A549 (cell line): ENCODE data around the gene UVRAG. TPM values are rescaled to one million over a fixed set of nuclear protein-coding genes. Genes with fewer than 3 reads are reported as not detected.

Experiments used
- ATAC-seq, 2 experiments: fragments of 200-7000 bp in 1 of 2; fragments of >200 bp in 1 of 2; cut with Nextera tagmentation in 1 of 2; cut with Tn5 transposase in 1 of 2; 3 replicates each; pipeline versions ENCODE4 v1.8.0 to v1.9.1; 2018 to 2020; ENCODE audit warnings: mild to moderate bottlenecking in 1 of 2, moderate library complexity in 1 of 2
- CTCF ChIA-PET: fragments of 300-600 bp; sonication (Branson Sonifier 250); formaldehyde crosslinking; extraction: SDS; loops from one replicate; lab custom pipeline; 2021; ENCODE audit warnings: antibody characterized with exemption, inconsistent platforms; lab: Yijun Ruan, JAX
- POLR2A ChIA-PET: fragments of 350-600 bp; formaldehyde crosslinking; extraction: SDS; loops from one replicate; lab custom pipeline; 2021; ENCODE audit warnings: antibody characterized with exemption, inconsistent platforms; lab: Yijun Ruan, JAX
- DNase-seq, 2 experiments: peaks; one replicate each; pipeline versions ENCODE4 v3.0.0 to v3.0.0-alpha.2; 2011 to 2016; ENCODE audit warnings: low read depth in 1 of 2, low spot score in 1 of 2
- FAIRE-seq: peaks from 2 replicates; lab custom pipeline; 2011; peaks lifted over from hg19 to GRCh38; lab: Jason Lieb, UNC
- H3K27ac ChIP-seq, 2 experiments: fragments of >200 bp; sonication (Bioruptor Twin); formaldehyde crosslinking; 3 replicates each; pipeline ENCODE4 v1.5.1; 2016 to 2017
- H3K4me1 ChIP-seq: fragments of >200 bp; sonication (Bioruptor Twin); formaldehyde crosslinking; 3 replicates; pipeline ENCODE4 v1.6.1; 2016
- H3K4me2 ChIP-seq: fragments of >200 bp; sonication (Bioruptor Twin); formaldehyde crosslinking; 3 replicates; pipeline ENCODE4 v1.6.1; 2016
- H3K4me3 ChIP-seq: fragments of >200 bp; sonication (Bioruptor Twin); formaldehyde crosslinking; 3 replicates; pipeline ENCODE4 v1.5.1; 2016
- H3K9me3 ChIP-seq: fragments of >200 bp; sonication (Bioruptor Twin); formaldehyde crosslinking; 3 replicates; pipeline ENCODE4 v1.6.1; 2016
- BHLHE40 ChIP-seq: IDR thresholded peaks from 2 replicates; pipeline ENCODE4 v1.6.1; 2012; ENCODE audit warnings: low read depth, low read length, inconsistent platforms
- CBX2 ChIP-seq: fragments of 200-600 bp; sonication (generic); IDR thresholded peaks from 2 replicates; pipeline ENCODE4 v1.6.1; 2016; ENCODE audit warnings: low read depth, mild to moderate bottlenecking, borderline replicate concordance
- CEBPB ChIP-seq, 2 experiments: fragments of >200 bp in 1 of 2; sonication (Bioruptor Twin) in 1 of 2; formaldehyde crosslinking in 1 of 2; IDR thresholded peaks; 2 replicates each; pipeline ENCODE4 v1.6.1; 2012 to 2016
- CTCF ChIP-seq: fragments of >200 bp; sonication (Bioruptor Twin); formaldehyde crosslinking; IDR thresholded peaks from 3 replicates; pipeline ENCODE4 v1.5.1; 2016
- EHF ChIP-seq: fragments of 250-450 bp; sonication (Bioruptor Pico); IDR thresholded peaks from 2 replicates; pipeline ENCODE4 v1.5.0; 2020; ENCODE audit warnings: mild to moderate bottlenecking
- EHMT2 ChIP-seq: fragments of 200-600 bp; sonication (generic); IDR thresholded peaks from 2 replicates; pipeline ENCODE4 v1.6.1; 2016; ENCODE audit warnings: antibody characterized with exemption, low read depth, mild to moderate bottlenecking, moderate library complexity
- ELK1 ChIP-seq: fragments of 150-350 bp; IDR thresholded peaks from 2 replicates; pipeline ENCODE4 v1.6.1; 2014; ENCODE audit warnings: low read depth, mild to moderate bottlenecking, low read length
- EP300 ChIP-seq, 2 experiments: fragments of >200 bp; sonication (Bioruptor Twin); formaldehyde crosslinking; IDR thresholded peaks; 2 replicates in 1 of 2; 3 replicates in 1 of 2; pipeline ENCODE4 v1.6.1; 2016 to 2017
- ESRRA ChIP-seq: fragments of 150-350 bp; IDR thresholded peaks from 2 replicates; pipeline ENCODE4 v1.6.1; 2014; ENCODE audit warnings: mild to moderate bottlenecking, low read length, borderline replicate concordance
- FOSL2 ChIP-seq, 2 experiments: fragments of 450-650 bp in 1 of 2; fragments of >200 bp in 1 of 2; sonication (Bioruptor Twin) in 1 of 2; formaldehyde crosslinking; IDR thresholded peaks; 2 replicates each; pipeline versions ENCODE4 v1.5.0 to v1.6.1; 2016 to 2020; ENCODE audit warnings: mild to moderate bottlenecking in 1 of 2, moderate library complexity in 1 of 2
- GATA3 ChIP-seq: IDR thresholded peaks from 2 replicates; pipeline ENCODE4 v1.6.1; 2012; ENCODE audit warnings: borderline replicate concordance
- HDAC2 ChIP-seq: fragments of 200-600 bp; sonication (generic); IDR thresholded peaks from 2 replicates; pipeline ENCODE4 v1.6.1; 2016
- KDM1A ChIP-seq: fragments of 200-600 bp; sonication (generic); IDR thresholded peaks from 2 replicates; pipeline ENCODE4 v1.6.1; 2016; ENCODE audit warnings: low read depth, mild to moderate bottlenecking
- KDM5A ChIP-seq: fragments of 200-600 bp; sonication (generic); IDR thresholded peaks from 2 replicates; pipeline ENCODE4 v1.6.1; 2016; ENCODE audit warnings: antibody characterized with exemption, mild to moderate bottlenecking
- MAFK ChIP-seq: fragments of 450-650 bp; IDR thresholded peaks from 2 replicates; pipeline ENCODE4 v1.6.1; 2014; ENCODE audit not compliant: partially characterized antibody
- MAZ ChIP-seq: fragments of 150-350 bp; IDR thresholded peaks from 2 replicates; pipeline ENCODE4 v1.6.1; 2014; ENCODE audit warnings: antibody characterized with exemption, low read depth, low read length, borderline replicate concordance
- MYC ChIP-seq: IDR thresholded peaks from 2 replicates; pipeline ENCODE4 v1.6.1; 2012; ENCODE audit warnings: mild to moderate bottlenecking, inconsistent platforms, low read length, improper control_type of control experiment, borderline replicate concordance
- NR3C1 ChIP-seq: fragments of >200 bp; sonication (Bioruptor Twin); formaldehyde crosslinking; IDR thresholded peaks from 3 replicates; pipeline ENCODE4 v1.6.1; 2017
- PHF8 ChIP-seq: fragments of 200-600 bp; sonication (generic); IDR thresholded peaks from 2 replicates; pipeline ENCODE4 v1.6.1; 2016; ENCODE audit warnings: low read depth, mild to moderate bottlenecking, antibody characterized with exemption, moderate library complexity, borderline replicate concordance
- POLR2AphosphoS2 ChIP-seq: conservative IDR thresholded peaks from 2 replicates; pipeline ENCODE4 v1.6.1; 2012; ENCODE audit warnings: low read length, improper control_type of control experiment, inconsistent platforms
- RAD21 ChIP-seq, 2 experiments: fragments of >200 bp in 1 of 2; sonication (Bioruptor Twin) in 1 of 2; formaldehyde crosslinking in 1 of 2; IDR thresholded peaks in 1 of 2; conservative IDR thresholded peaks in 1 of 2; 2 replicates in 1 of 2; 3 replicates in 1 of 2; pipeline ENCODE4 v1.6.1; 2012 to 2018; ENCODE audit warnings: inconsistent platforms in 1 of 2
- RARB ChIP-seq: fragments of 250-450 bp; sonication (Bioruptor Pico); IDR thresholded peaks from 2 replicates; pipeline ENCODE4 v1.8.0; 2021; ENCODE audit warnings: mild to moderate bottlenecking, moderate library complexity
- RCOR1 ChIP-seq: fragments of 150-350 bp; IDR thresholded peaks from 2 replicates; pipeline ENCODE4 v1.6.1; 2014; ENCODE audit warnings: antibody characterized with exemption, low read length, low read depth
- RFX5 ChIP-seq: fragments of 450-650 bp; IDR thresholded peaks from 2 replicates; pipeline ENCODE4 v1.7.1; 2014; ENCODE audit warnings: antibody characterized with exemption, mild to moderate bottlenecking, moderate library complexity
- SMC3 ChIP-seq: fragments of >200 bp; sonication (Bioruptor Twin); formaldehyde crosslinking; IDR thresholded peaks from 3 replicates; pipeline ENCODE4 v1.6.1; 2018; ENCODE audit warnings: inconsistent platforms
- SREBF2 ChIP-seq: fragments of 450-650 bp; IDR thresholded peaks from 2 replicates; pipeline ENCODE4 v1.6.1; 2014; ENCODE audit warnings: mild to moderate bottlenecking, moderate library complexity
- TP53 ChIP-seq: fragments of 250-450 bp; sonication (Bioruptor Pico); IDR thresholded peaks from 2 replicates; pipeline ENCODE4 v1.5.0; 2021; ENCODE audit warnings: mild to moderate bottlenecking, moderate library complexity
- USF2 ChIP-seq: fragments of 450-650 bp; IDR thresholded peaks from 2 replicates; pipeline ENCODE4 v1.6.1; 2014; ENCODE audit warnings: antibody characterized with exemption
- ZSCAN20 ChIP-seq: fragments of 250-450 bp; sonication (Bioruptor Pico); IDR thresholded peaks from 2 replicates; pipeline ENCODE4 v1.8.0; 2022; ENCODE audit warnings: mild to moderate bottlenecking, moderate library complexity
- WGBS: methylation state at CpG from one replicate; pipeline ENCODE4 v1.1.6; 2017; ENCODE audit errors: missing lambda C conversion rate; 5-methylcytosine and 5-hydroxymethylcytosine counted together
- polyA plus RNA-seq, 4 experiments: library from polyadenylated mRNA; depleted of rRNA in 3 of 4; stranded (reverse); fragments of >200 nt; fragmentation: RNase III in 1 of 4; extraction: RNeasy Plus Mini Kit Qiagen cat#74134 plus additional on column Dnase treatment in 1 of 4; gene quantifications; 2 replicates in 3 of 4; 3 replicates in 1 of 4; pipeline ENCODE4 v1.2.3, GENCODE V29; 2011 to 2017
- TF ChIP-seq, protein P1 (sequence below): IDR thresholded peaks from 2 replicates; pipeline ENCODE4 v1.6.1; 2012
- TF ChIP-seq, protein P2 (sequence below): fragments of 250-450 bp; sonication (Bioruptor Pico); IDR thresholded peaks from 2 replicates; pipeline ENCODE4 v1.5.0; 2021; ENCODE audit warnings: mild to moderate bottlenecking, moderate library complexity, borderline replicate concordance

UVRAG gene
- polyA plus RNA-seq, 2 of the 4 experiments (the other 2 are of a cell fraction): 6.1 to 14.1 TPM

- no peak overlapping the region for H3K27ac ChIP-seq
- no peaks in the 10 kb centered on the region for H3K4me1 ChIP-seq
- H3K4me2 ChIP-seq: no peak overlapping the region
- TF ChIP-seq KDM5A: no peak
- peak; percentile 81 for TF ChIP-seq CTCF
- no peak for TF ChIP-seq USF2
- TF ChIP-seq FOSL2 (IDR thresholded peaks at IDR 0.05): no peak
- no peak for TF ChIP-seq FOSL2 (CRISPR knock-in tag; IDR thresholded peaks at IDR 0.05)
- TF ChIP-seq MYC: no peak
- TF ChIP-seq HDAC2: no peak
- TF ChIP-seq, protein P1, sequence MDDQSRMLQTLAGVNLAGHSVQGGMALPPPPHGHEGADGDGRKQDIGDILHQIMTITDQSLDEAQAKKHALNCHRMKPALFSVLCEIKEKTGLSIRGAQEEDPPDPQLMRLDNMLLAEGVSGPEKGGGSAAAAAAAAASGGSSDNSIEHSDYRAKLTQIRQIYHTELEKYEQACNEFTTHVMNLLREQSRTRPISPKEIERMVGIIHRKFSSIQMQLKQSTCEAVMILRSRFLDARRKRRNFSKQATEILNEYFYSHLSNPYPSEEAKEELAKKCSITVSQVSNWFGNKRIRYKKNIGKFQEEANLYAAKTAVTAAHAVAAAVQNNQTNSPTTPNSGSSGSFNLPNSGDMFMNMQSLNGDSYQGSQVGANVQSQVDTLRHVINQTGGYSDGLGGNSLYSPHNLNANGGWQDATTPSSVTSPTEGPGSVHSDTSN: no peak
- TF ChIP-seq NR3C1: no peak
- TF ChIP-seq SREBF2: no peak
- no peak for TF ChIP-seq EHMT2
- TF ChIP-seq RARB (CRISPR knock-in tag): no peak
- no peak for TF ChIP-seq EHF (CRISPR knock-in tag)
- peak; percentile 89 for TF ChIP-seq SMC3
- TF ChIP-seq EP300 (IDR thresholded peaks at IDR 0.05): no peak
- no peak for TF ChIP-seq CBX2
- no peak for TF ChIP-seq BHLHE40
- TF ChIP-seq GATA3: no peak
- TF ChIP-seq RAD21 (conservative IDR thresholded peaks at IDR 0.05 in 1 of 2, IDR thresholded peaks at IDR 0.05 in 1 of 2): peak; percentile 87 to 91
- no peak for TF ChIP-seq MAFK
- peak; percentile 25 to 41 for DNase-seq
- H3K9me3 ChIP-seq: no peaks in the 10 kb centered on the region
- ChIA-PET CTCF (interaction anchor here (0.5 to 15.5 kb wide), 51 partner anchors 10 to 465 kb away, joined by 3 to 187 read pairs (median 3); partner anchors contain the start of gene WNT11), POLR2A (interaction anchor here (1.3 kb wide), 1 partner anchor 256 kb away, joined by 3 read pairs; no protein-coding TSS in a partner anchor)
- ATAC-seq: peak; percentile 50; a peak in 4 of 6 replicates
- WGBS: 24% methylated on average over 4 of the region's 4 CpGs
- no peak overlapping the region for H3K4me3 ChIP-seq
- no peak for FAIRE-seq
Observed at GRCh38 chr11:75896843-75897419, 81.9 kb downstream of the UVRAG start.

GRCh38 chr11:75898871-75899270, 83.9 kb downstream of the UVRAG start:
- WGBS: 94% methylated on average over 2 of the region's 2 CpGs
- no peaks in the 10 kb centered on the region for H3K9me3 ChIP-seq
- ATAC-seq (no peak), FAIRE-seq (no peak), DNase-seq (no peak)
- no peak overlapping the region for H3K27ac ChIP-seq
- ChIA-PET POLR2A (no interaction called here), CTCF (interaction anchor here (0.6 to 15.5 kb wide), 8 partner anchors 9 to 420 kb away, joined by 3 to 187 read pairs (median 12); no protein-coding TSS in a partner anchor)
- no peak overlapping the region for H3K4me2 ChIP-seq
- TF ChIP-seq RFX5: no peak
- TF ChIP-seq ZSCAN20 (CRISPR knock-in tag): no peak
- no peak for TF ChIP-seq CBX2
- no peak for TF ChIP-seq RARB (CRISPR knock-in tag)
- no peak for TF ChIP-seq HDAC2
- TF ChIP-seq POLR2AphosphoS2: no peak
- no peak for TF ChIP-seq KDM1A
- no peak for TF ChIP-seq PHF8
- TF ChIP-seq, protein P2, sequence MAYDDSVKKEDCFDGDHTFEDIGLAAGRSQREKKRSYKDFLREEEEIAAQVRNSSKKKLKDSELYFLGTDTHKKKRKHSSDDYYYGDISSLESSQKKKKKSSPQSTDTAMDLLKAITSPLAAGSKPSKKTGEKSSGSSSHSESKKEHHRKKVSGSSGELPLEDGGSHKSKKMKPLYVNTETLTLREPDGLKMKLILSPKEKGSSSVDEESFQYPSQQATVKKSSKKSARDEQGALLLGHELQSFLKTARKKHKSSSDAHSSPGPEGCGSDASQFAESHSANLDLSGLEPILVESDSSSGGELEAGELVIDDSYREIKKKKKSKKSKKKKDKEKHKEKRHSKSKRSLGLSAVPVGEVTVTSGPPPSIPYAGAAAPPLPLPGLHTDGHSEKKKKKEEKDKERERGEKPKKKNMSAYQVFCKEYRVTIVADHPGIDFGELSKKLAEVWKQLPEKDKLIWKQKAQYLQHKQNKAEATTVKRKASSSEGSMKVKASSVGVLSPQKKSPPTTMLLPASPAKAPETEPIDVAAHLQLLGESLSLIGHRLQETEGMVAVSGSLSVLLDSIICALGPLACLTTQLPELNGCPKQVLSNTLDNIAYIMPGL: no peak
- TF ChIP-seq ESRRA: no peak
- no peak for TF ChIP-seq SMC3
- no peak for TF ChIP-seq ELK1
- TF ChIP-seq SREBF2: no peak
- TF ChIP-seq EHMT2: no peak
- no peak for TF ChIP-seq TP53
- no peak for TF ChIP-seq KDM5A
- TF ChIP-seq RCOR1: no peak
- no peak for TF ChIP-seq MAZ
- no peak for TF ChIP-seq CEBPB (IDR thresholded peaks at IDR 0.05)
- H3K4me3 ChIP-seq: no peak overlapping the region
- H3K4me1 ChIP-seq: no peaks in the 10 kb centered on the region
